Calu3 (cell line): ENCODE measurements around the gene RASAL3. TPM values are rescaled to one million over a fixed set of nuclear protein-coding genes. Genes with fewer than 3 reads are reported as not detected.

ENCODE experiments used
- BruUV-seq: library from RNA; stranded (reverse); fragments of 400-500 nt; replicated peaks from 2 replicates; lab custom pipeline; 2021; lab: Mats Ljungman, UMichigan
- CTCF ChIA-PET: fragments of 300-600 bp; sonication (Branson Sonifier 250); formaldehyde crosslinking; loops from one replicate; lab custom pipeline; 2022; ENCODE audit warnings: antibody characterized with exemption; lab: Charles Lee
- DNase-seq: peaks from one replicate; pipeline ENCODE4 v3.0.0; 2022
- H3K27ac Mint-ChIP-seq: one replicate; pipeline ENCODE4 v1.8.0; 2022; ENCODE audit warnings: mixed read lengths; ENCODE audit not compliant: unreplicated experiment
- H3K27me3 Mint-ChIP-seq: one replicate; pipeline ENCODE4 v1.8.0; 2022; ENCODE audit warnings: mixed read lengths; ENCODE audit not compliant: unreplicated experiment
- H3K36me3 Mint-ChIP-seq: one replicate; pipeline ENCODE4 v1.8.0; 2022; ENCODE audit warnings: mild to moderate bottlenecking, moderate library complexity, mixed read lengths; ENCODE audit not compliant: insufficient read depth, unreplicated experiment
- H3K4me1 Mint-ChIP-seq: one replicate; pipeline ENCODE4 v1.8.0; 2022; ENCODE audit warnings: mild to moderate bottlenecking, low read depth, mixed read lengths; ENCODE audit not compliant: unreplicated experiment
- H3K4me3 Mint-ChIP-seq: one replicate; pipeline ENCODE4 v1.8.0; 2022; ENCODE audit warnings: mild to moderate bottlenecking, low read depth, moderate library complexity, mixed read lengths; ENCODE audit not compliant: unreplicated experiment
- H3K9me3 Mint-ChIP-seq: one replicate; pipeline ENCODE4 v1.8.0; 2022; ENCODE audit warnings: low read depth, mixed read lengths; ENCODE audit not compliant: unreplicated experiment
- CTCF ChIP-seq: fragments of 200-600 bp; IDR thresholded peaks from one replicate; pipeline ENCODE4 v1.8.0; 2022; ENCODE audit warnings: antibody characterized with exemption; ENCODE audit not compliant: unreplicated experiment
- intact Hi-C: fragments of 100-400 bp; cut with micrococcal nuclease; formaldehyde crosslinking; loops from one replicate; pipeline ENCODE4 v1.10.0; 2022; ENCODE audit not compliant: unreplicated experiment
- total RNA-seq: library from RNA; stranded (reverse); gene quantifications from 2 replicates; pipeline ENCODE4 v1.2.3, GENCODE V29; 2022

The RASAL3 gene
- total RNA-seq, 1 experiment from 2014 or later, result not detected

- Mint-ChIP-seq H3K9me3 (no peaks in the 10 kb centered on the region), H3K4me1 (peaks cover 7% of the 10 kb centered on the region), H3K27me3 (no peaks in the 10 kb centered on the region), H3K27ac (no peak overlapping the region), H3K36me3 (peaks cover 30% of the 10 kb centered on the region), H3K4me3 (no peak overlapping the region)
- BruUV-seq, result no TSS peak
- intact Hi-C loops, result no loop called here
- no peak for DNase-seq
- TF ChIP-seq CTCF, result no peak
- CTCF ChIA-PET, result no interaction called here
Observed at GRCh38 chr19:15423130-15423529, 41.2 kb downstream of the RASAL3 start.

GRCh38 chr19:15422296-15423075, 41.9 kb downstream of the RASAL3 start:
- BruUV-seq, result no TSS peak
- Mint-ChIP-seq H3K4me1 (peaks cover 7% of the 10 kb centered on the region), H3K27me3 (no peaks in the 10 kb centered on the region), H3K4me3 (no peak overlapping the region), H3K9me3 (no peaks in the 10 kb centered on the region), H3K36me3 (peaks cover 36% of the 10 kb centered on the region), H3K27ac (no peak overlapping the region)
- CTCF ChIA-PET, result no interaction called here
- no peak for TF ChIP-seq CTCF
- no peak for DNase-seq
- intact Hi-C loops, result no loop called here

GRCh38 chr19:15421721-15422260, 42.6 kb downstream of the RASAL3 start:
- TF ChIP-seq CTCF, result no peak
- BruUV-seq, result no TSS peak
- H3K27me3 Mint-ChIP-seq, result no peaks in the 10 kb centered on the region
- peaks cover 29% of the 10 kb centered on the region for H3K36me3 Mint-ChIP-seq
- H3K4me3 Mint-ChIP-seq, result no peak overlapping the region
- CTCF ChIA-PET, result no interaction called here
- no peaks in the 10 kb centered on the region for H3K9me3 Mint-ChIP-seq
- intact Hi-C loops, result no loop called here
- H3K27ac Mint-ChIP-seq, result no peak overlapping the region
- no peak for DNase-seq
- H3K4me1 Mint-ChIP-seq, result peaks cover 10% of the 10 kb centered on the region

- CTCF ChIA-PET, result no interaction called here
Observed at GRCh38 chr19:15421136-15421695, 43.1 kb downstream of the RASAL3 start.

More at GRCh38 chr19:15421136-15421695, 43.1 kb downstream of the RASAL3 start:
- H3K4me1 Mint-ChIP-seq, result peaks cover 14% of the 10 kb centered on the region
- intact Hi-C loops, result no loop called here
- peaks cover 28% of the 10 kb centered on the region for H3K36me3 Mint-ChIP-seq
- TF ChIP-seq CTCF, result no peak
- H3K9me3 Mint-ChIP-seq, result no peaks in the 10 kb centered on the region
- no peak overlapping the region for H3K27ac Mint-ChIP-seq
- H3K27me3 Mint-ChIP-seq, result no peaks in the 10 kb centered on the region
- no peak for DNase-seq
- BruUV-seq, result no TSS peak
- no peak overlapping the region for H3K4me3 Mint-ChIP-seq
